Lung (tissue), 12 donors: ENCODE measurements around the gene JSRP1. TPM values are rescaled to one million over a fixed set of nuclear protein-coding genes. Genes with fewer than 3 reads are reported as not detected.
A peak's percentile ranks its signal among the peaks of the same experiment; 100 is the strongest.
"Not testable (repeated sequence)": the region's sequence is repeated elsewhere in the genome, so short reads cannot be mapped to it uniquely, and the experiment has no call there.

Experiments
- ATAC-seq: fragments of 200-7000 bp; cut with Tn5 transposase; one replicate; pipeline ENCODE4 v1.9.1; 2020; ENCODE audit warnings: moderate number of reproducible peaks; ENCODE audit not compliant: insufficient read depth, low FRiP score
- DNase-seq, 3 donors: peaks; one replicate each; pipeline ENCODE4 v3.0.0-alpha.2; 2013 to 2017
- H3K27ac ChIP-seq, 2 donors: one replicate each; pipeline ENCODE4 v1.5.1; 2013; ENCODE audit warnings: mild to moderate bottlenecking in 2 of 2, moderate library complexity in 2 of 2, control low read depth in 1 of 2, inconsistent platforms in 1 of 2, low read depth in 1 of 2, low read length in 1 of 2
- H3K27me3 ChIP-seq, 3 donors: one replicate each; pipeline ENCODE4 v1.5.1; 2013; ENCODE audit warnings: low read length in 2 of 3; ENCODE audit not compliant: control insufficient read depth in 3 of 3, insufficient read depth in 3 of 3
- H3K36me3 ChIP-seq, 4 donors: one replicate each; pipeline ENCODE4 v1.5.1; 2013; ENCODE audit warnings: low read length in 4 of 4, mild to moderate bottlenecking in 1 of 4, moderate library complexity in 1 of 4; ENCODE audit not compliant: control insufficient read depth in 4 of 4, insufficient read depth in 4 of 4
- H3K4me1 ChIP-seq, 5 donors: one replicate each; pipeline ENCODE4 v1.5.1; 2013; ENCODE audit warnings: low read length in 5 of 5, mild to moderate bottlenecking in 2 of 5, moderate library complexity in 1 of 5; ENCODE audit not compliant: control insufficient read depth in 5 of 5, insufficient read depth in 5 of 5
- H3K4me3 ChIP-seq: one replicate; pipeline ENCODE4 v1.5.1; 2013; ENCODE audit warnings: mild to moderate bottlenecking, control low read depth, moderate library complexity
- H3K9ac ChIP-seq, 2 donors: one replicate each; pipeline ENCODE4 v1.5.1; 2013; ENCODE audit warnings: low read length in 2 of 2, control low read depth in 1 of 2; ENCODE audit not compliant: insufficient read depth in 1 of 2
- H3K9me3 ChIP-seq, 4 donors: one replicate each; pipeline ENCODE4 v1.5.1; 2013; ENCODE audit warnings: low read length in 3 of 4, mild to moderate bottlenecking in 1 of 4, moderate library complexity in 1 of 4; ENCODE audit not compliant: control insufficient read depth in 4 of 4, insufficient read depth in 3 of 4
- WGBS, 2 donors: extraction: QIAGEN DNeasy Blood & Tissue Kit; methylation state at CpG; one replicate each; pipeline ENCODE4 v1.1.7; 2013; 5-methylcytosine and 5-hydroxymethylcytosine counted together
- polyA plus RNA-seq, 2 donors: library from polyadenylated mRNA; stranded (reverse); fragments of 200-250 nt; gene quantifications; one replicate each; pipeline ENCODE4 v1.2.1, GENCODE V29; 2013
- total RNA-seq, 2 donors: library from RNA; depleted of rRNA in 1 of 2; stranded (reverse); fragments of >200 nt in 1 of 2; gene quantifications; one replicate each; pipeline ENCODE4 v1.2.1, GENCODE V29; 2014 to 2021
- TF ChIP-seq, protein P1 (sequence below): IDR thresholded peaks from 2 replicates; pipeline ENCODE4 v1.5.1; 2012; ENCODE audit warnings: mild to moderate bottlenecking; ENCODE audit errors: control extremely low read depth, extremely low read depth
- donor health status: control.
- donor health status: control.
- donor health status: Bipolar disorder and iron deficiency.
- donor health status: healthy.
- donor health status: DM: yes; HTN: yes; CAD: no.

Gene JSRP1
- total and polyA plus RNA-seq, 4 donors = 0.61 to 2.3 (median 0.88) TPM

DNA sequence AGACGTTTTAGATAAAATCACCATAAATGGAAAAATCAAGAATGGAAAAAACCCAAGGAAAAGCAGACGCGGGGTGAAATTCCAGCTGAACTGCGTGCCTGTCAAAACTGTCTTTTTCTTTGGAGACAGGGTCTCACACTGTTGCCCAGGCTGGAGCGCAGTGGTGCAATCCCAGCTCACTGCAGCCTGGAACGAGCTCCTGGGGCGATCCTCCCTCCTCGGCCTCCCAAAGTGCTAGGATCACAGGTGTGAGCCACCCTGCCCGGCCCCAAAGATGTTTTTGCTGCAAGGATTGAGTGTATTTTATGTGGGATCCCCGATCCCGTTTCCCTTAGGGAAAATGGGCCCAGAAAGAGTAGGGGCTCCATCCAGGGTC is 26.6 kb upstream of the JSRP1 start:
- peaks cover 0 to 6% (median 0%) of the 10 kb centered on the region in 3 donors for H3K27me3 ChIP-seq
- ATAC-seq (no peak), DNase-seq (peak in 1 of 3 donors; percentile 11)
- no peak overlapping the region for H3K9ac ChIP-seq
- H3K27ac ChIP-seq = no peak overlapping the region
- H3K36me3 ChIP-seq = no peaks in the 10 kb centered on the region
- H3K4me1 ChIP-seq = peaks cover 0 to 12% (median 3%) of the 10 kb centered on the region in 5 donors
- 72% methylated on average over 11 of the region's 11 CpGs for WGBS, 2 donors
- no peaks in the 10 kb centered on the region for H3K9me3 ChIP-seq
- H3K4me3 ChIP-seq = no peak overlapping the region
- TF ChIP-seq, protein P1, sequence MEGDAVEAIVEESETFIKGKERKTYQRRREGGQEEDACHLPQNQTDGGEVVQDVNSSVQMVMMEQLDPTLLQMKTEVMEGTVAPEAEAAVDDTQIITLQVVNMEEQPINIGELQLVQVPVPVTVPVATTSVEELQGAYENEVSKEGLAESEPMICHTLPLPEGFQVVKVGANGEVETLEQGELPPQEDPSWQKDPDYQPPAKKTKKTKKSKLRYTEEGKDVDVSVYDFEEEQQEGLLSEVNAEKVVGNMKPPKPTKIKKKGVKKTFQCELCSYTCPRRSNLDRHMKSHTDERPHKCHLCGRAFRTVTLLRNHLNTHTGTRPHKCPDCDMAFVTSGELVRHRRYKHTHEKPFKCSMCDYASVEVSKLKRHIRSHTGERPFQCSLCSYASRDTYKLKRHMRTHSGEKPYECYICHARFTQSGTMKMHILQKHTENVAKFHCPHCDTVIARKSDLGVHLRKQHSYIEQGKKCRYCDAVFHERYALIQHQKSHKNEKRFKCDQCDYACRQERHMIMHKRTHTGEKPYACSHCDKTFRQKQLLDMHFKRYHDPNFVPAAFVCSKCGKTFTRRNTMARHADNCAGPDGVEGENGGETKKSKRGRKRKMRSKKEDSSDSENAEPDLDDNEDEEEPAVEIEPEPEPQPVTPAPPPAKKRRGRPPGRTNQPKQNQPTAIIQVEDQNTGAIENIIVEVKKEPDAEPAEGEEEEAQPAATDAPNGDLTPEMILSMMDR = no peak

DNA sequence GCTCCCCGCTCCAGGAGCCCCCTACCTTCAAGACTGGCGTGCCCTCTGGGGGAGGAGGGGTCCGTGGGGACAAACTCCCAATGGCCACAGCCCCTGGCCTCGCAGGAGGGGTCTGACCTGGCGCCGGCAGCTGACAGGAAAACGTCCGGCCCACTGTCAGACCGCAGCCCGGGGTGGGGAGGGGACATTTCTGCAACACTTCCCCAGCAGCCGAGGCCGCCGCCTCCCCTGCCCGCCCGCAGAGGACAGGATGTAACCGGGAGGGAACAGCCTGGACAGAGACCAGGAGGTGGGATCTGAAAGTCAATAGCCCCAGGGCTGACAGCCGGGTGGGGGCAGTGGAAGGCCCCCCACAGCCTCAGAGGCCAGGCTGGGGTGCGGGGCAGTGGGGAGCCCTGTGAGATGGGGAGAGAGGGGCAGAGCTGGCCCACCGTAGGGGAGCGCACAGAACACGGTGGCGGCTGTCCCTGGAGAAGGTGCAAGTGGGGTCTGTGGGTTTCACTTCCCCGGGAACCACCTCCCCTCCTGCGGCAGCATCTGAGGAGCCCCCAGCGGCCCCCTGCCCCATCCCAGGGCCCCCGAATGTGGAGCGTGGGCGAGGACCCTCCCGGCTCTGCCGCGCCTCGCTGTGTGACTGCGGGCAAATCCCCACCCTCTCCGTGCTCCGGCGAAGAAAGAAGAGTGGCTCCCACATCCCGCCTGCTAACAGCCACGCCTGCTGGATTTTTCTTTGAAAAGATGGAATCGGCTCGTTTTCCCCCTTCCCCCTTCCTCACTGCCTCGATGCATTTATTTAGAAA is 26.0 kb upstream of the JSRP1 start, which contains the start of gene PEAK3:
Gene PEAK3, minus strand, starts transcription at position 114 of the 800 bp plus-strand sequence. CDS start 1,244 bp downstream, outside the sequence.
- Histone ChIP-seq H3K36me3 (peaks cover 0 to under 1% (median 0%) of the 10 kb centered on the region in 4 donors), H3K9me3 (no peaks in the 10 kb centered on the region), H3K9ac (no peak within 1 kb of the TSS), H3K27me3 (peaks cover 0 to under 1% (median 0%) of the 10 kb centered on the region in 3 donors), H3K4me1 (peaks cover 0 to 12% (median 3%) of the 10 kb centered on the region in 5 donors), H3K4me3 (peak within 1 kb of the TSS; percentile 14), H3K27ac (peak within 1 kb of the TSS in 1 of 2 donors; percentile 71)
- 7% methylated on average over 36 to 41 of the region's 41 CpGs for WGBS, 2 donors
- ATAC-seq (peak; percentile 84), DNase-seq (peak; percentile 70 to 87 (median 79))
- TF ChIP-seq, protein P1 = no peak

DNA sequence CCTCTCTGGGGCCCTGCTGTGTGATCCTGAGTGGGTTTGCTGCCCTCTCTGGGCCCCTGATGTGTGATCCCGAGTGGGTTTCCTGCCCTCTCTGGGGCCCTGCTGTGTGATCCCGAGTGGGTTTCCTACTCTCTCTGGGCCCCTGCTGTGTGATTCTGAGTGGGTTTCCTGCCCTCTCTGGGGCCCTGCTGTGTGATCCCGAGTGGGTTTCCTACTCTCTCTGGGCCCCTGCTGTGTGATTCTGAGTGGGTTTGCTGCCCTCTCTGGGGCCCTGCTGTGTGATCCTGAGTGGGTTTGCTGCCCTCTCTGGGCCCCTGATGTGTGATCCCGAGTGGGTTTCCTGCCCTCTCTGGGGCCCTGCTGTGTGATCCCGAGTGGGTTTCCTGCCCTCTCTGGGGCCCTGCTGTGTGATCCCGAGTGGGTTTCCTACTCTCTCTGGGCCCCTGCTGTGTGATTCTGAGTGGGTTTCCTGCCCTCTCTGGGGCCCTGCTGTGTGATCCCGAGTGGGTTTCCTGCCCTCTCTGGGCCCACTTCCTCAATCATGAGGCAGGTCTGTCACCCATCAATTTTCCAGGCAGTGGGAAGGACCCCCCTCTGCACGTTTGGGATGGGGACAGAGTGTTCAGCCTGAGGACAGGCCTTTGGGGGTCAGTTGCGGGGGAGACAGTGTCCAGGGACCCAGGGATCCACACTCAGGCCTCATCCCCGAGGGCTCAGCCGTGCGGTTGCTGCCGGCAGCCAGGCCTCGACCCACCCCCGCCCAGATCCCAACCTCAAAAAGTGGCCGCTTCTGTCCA is 25.2 kb upstream of the JSRP1 start:
- not testable (repeated sequence) for H3K9ac ChIP-seq, H3K9me3 ChIP-seq, DNase-seq, ATAC-seq, H3K36me3 ChIP-seq, H3K27me3 ChIP-seq
- H3K4me3 ChIP-seq = peak overlapping the region; percentile 14
- H3K4me1 ChIP-seq = peaks cover 0 to 12% (median 3%) of the 10 kb centered on the region in 5 donors
- 13 to 22% methylated on average over 15 to 16 of the region's 16 CpGs for whole genome bisulfite sequencing, 2 donors
- H3K27ac ChIP-seq = peak overlapping the region in 1 of 2 donors; percentile 71
